GM12878 (cell line): ENCODE results near the gene CAPS. TPM values are rescaled to one million over a fixed set of nuclear protein-coding genes. Genes with fewer than 3 reads are reported as not detected.

Experiments used
- CEBPZ ChIP-seq: fragments of 150-350 bp; IDR thresholded peaks from 2 replicates; pipeline ENCODE4 v1.6.1; 2016; ENCODE audit warnings: low read depth, low read length
- CUX1 ChIP-seq: IDR thresholded peaks from 2 replicates; pipeline ENCODE4 v1.6.1; 2012; ENCODE audit warnings: improper control_type of control experiment, low read depth, low read length; ENCODE audit not compliant: insufficient replicate concordance
- MTA2 ChIP-seq: fragments of 450-650 bp; IDR thresholded peaks from 2 replicates; pipeline ENCODE4 v1.6.1; 2016; ENCODE audit warnings: low read depth, mild to moderate bottlenecking, moderate library complexity
- polyA plus RNA-seq, 11 experiments: library from polyadenylated mRNA; depleted of rRNA in 4 of 11; unstranded in 6 of 11; stranded (reverse) in 5 of 11; fragments of >200 nt; fragmentation: Nextera tagmentation in 4 of 11; fragmentation: Illumina TruSeq in 1 of 11; extraction: Ambion mirVana in 4 of 11; extraction: Trizol in 1 of 11; gene quantifications; 1 replicate in 1 of 11; 2 replicates in 10 of 11; pipeline versions ENCODE4 v1.2.1 to v1.2.3, GENCODE V29; 2011 to 2016; ENCODE audit warnings: inconsistent platforms in 2 of 11, missing spikeins in 2 of 11, low read depth in 1 of 11
- total RNA-seq, 4 experiments: library from RNA; depleted of rRNA in 3 of 4; stranded (reverse); fragments of >200 nt in 3 of 4; fragmentation: Illumina TruSeq in 1 of 4; extraction: Trizol in 1 of 4; gene quantifications; 2 replicates each; pipeline versions ENCODE4 v1.2.1 to v1.2.3, GENCODE V29; 2013 to 2021

Gene CAPS
- total and polyA plus RNA-seq, 10 of the 15 experiments (the other 5 are each of a cell fraction or from before 2014, with no cell fraction given): 0.09 to 6.9 (median 2.9) TPM

GRCh38 chr19:5918463-5919079, 4.5 kb downstream of the CAPS start (continued):
- TF ChIP-seq CEBPZ (no peak), CUX1 (no peak), MTA2 (no peak)
